Keratinocyte (primary cell): ENCODE results near the gene TLL1.

Experiments
- EZH2 ChIP-seq: IDR thresholded peaks from one replicate; pipeline ENCODE4 v1.6.1; 2012; ENCODE audit warnings: inconsistent platforms, mild to moderate bottlenecking, low read length, moderate library complexity
- TF ChIP-seq, protein P1 (sequence below), 3 experiments: IDR thresholded peaks in 1 of 3; conservative IDR thresholded peaks in 1 of 3; optimal IDR thresholded peaks in 1 of 3; 2 replicates in 2 of 3; 3 replicates in 1 of 3; pipeline versions ENCODE3 to v1.5.1; 2011; ENCODE audit warnings: low read length in 3 of 3, mild to moderate bottlenecking in 3 of 3, moderate library complexity in 2 of 3, control low read depth in 1 of 3, inconsistent platforms in 1 of 3; ENCODE audit not compliant: insufficient read depth in 2 of 3; ENCODE audit errors: extremely low read depth in 1 of 3

DNA sequence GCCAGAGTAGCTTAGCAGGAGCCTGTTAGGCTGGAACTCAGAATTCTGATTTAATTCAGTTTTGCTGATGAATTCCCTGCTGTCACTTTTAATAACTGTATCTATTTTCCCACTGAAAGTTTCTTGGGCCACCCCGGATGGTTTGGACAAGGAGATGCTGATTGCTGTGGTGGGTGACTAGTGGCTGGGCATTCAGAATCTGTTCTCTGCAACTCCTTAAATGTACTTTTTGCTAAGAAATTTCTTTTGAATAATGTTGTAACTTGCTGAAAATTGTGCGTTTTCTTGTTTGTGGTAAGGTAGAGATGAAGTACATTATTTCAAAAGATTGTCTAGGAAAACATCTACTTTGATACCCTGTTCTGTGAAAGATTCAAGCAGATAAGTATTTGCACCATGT lies 2.4 kb downstream of the TLL1 start:
- TF ChIP-seq, protein P1, sequence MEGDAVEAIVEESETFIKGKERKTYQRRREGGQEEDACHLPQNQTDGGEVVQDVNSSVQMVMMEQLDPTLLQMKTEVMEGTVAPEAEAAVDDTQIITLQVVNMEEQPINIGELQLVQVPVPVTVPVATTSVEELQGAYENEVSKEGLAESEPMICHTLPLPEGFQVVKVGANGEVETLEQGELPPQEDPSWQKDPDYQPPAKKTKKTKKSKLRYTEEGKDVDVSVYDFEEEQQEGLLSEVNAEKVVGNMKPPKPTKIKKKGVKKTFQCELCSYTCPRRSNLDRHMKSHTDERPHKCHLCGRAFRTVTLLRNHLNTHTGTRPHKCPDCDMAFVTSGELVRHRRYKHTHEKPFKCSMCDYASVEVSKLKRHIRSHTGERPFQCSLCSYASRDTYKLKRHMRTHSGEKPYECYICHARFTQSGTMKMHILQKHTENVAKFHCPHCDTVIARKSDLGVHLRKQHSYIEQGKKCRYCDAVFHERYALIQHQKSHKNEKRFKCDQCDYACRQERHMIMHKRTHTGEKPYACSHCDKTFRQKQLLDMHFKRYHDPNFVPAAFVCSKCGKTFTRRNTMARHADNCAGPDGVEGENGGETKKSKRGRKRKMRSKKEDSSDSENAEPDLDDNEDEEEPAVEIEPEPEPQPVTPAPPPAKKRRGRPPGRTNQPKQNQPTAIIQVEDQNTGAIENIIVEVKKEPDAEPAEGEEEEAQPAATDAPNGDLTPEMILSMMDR (optimal IDR thresholded peaks at IDR 0.05 in 1 of 3, IDR thresholded peaks at IDR 0.05 in 1 of 3, conservative IDR thresholded peaks at IDR 0.05 in 1 of 3; ENCODE audit: extremely low read depth in 1 of 3, insufficient read depth in 2 of 3, low read length in 3 of 3), result no peak
- TF ChIP-seq EZH2, result no peak
